Measurements from ENCODE around the gene SFT2D1. TPM values are rescaled to one million over a fixed set of nuclear protein-coding genes. Genes with fewer than 3 reads are reported as not detected.
"Not testable (repeated sequence)": the region's sequence is repeated elsewhere in the genome, so short reads cannot be mapped to it uniquely, and the experiment has no call there.

The SFT2D1 gene
- total RNA-seq, 1 experiment from 2014 or later: 40.2 TPM

GRCh38 chr6:166387642-166388289 is 45.4 kb upstream of the SFT2D1 start:
- peaks cover 11% of the 10 kb centered on the region in 2 experiments for H3K4me1 Mint-ChIP-seq
- peaks cover 3% of the 10 kb centered on the region; the same call in 1 of the 2 replicates for H3K4me1 ChIP-seq (ENCODE audit: insufficient read depth, low read length)

GRCh38 chr6:166387098-166387497 is 44.8 kb upstream of the SFT2D1 start:
- H3K4me1 Mint-ChIP-seq: peaks cover 11% of the 10 kb centered on the region in 2 experiments
- H3K79me1 ChIP-seq (ENCODE audit: insufficient read depth, low read depth, low read length, poor library complexity, severe bottlenecking); H3T11ph ChIP-seq (ENCODE audit: low read length); H3K18ac ChIP-seq (ENCODE audit: insufficient read length, low read depth, low read length); H2BK15ac ChIP-seq (ENCODE audit: low read depth, low read length); H2BK20ac ChIP-seq (ENCODE audit: low read depth, low read length, poor library complexity, severe bottlenecking); H3K9me3 ChIP-seq (ENCODE audit: control insufficient read depth, low read depth, low read length); H3K4ac ChIP-seq (ENCODE audit: low read depth, low read length); H3K4me2 ChIP-seq (ENCODE audit: insufficient read depth, insufficient read length, low read length); H3K27ac Mint-ChIP-seq; H3K23me2 ChIP-seq (ENCODE audit: insufficient read length, low read depth, low read length, poor library complexity, severe bottlenecking); H3K36me3 Mint-ChIP-seq (ENCODE audit: insufficient read depth in 1 of 3, low read depth in 3 of 3); H2BK12ac ChIP-seq (ENCODE audit: insufficient read length, low read depth, low read length); H2BK5ac ChIP-seq (ENCODE audit: insufficient read length, low read length); H2AK5ac ChIP-seq (ENCODE audit: insufficient read length, low read length); H4K5ac ChIP-seq (ENCODE audit: insufficient read length, low read depth, low read length); H2AFZ ChIP-seq (ENCODE audit: low read length); H3K4me1 ChIP-seq (ENCODE audit: insufficient read depth, low read length); H4K20me1 ChIP-seq (ENCODE audit: control insufficient read depth, insufficient read depth, insufficient read length); H3K14ac ChIP-seq (ENCODE audit: insufficient read depth, low read length); H3K27ac ChIP-seq (ENCODE audit: insufficient read length, low read depth, low read length); H3K9ac ChIP-seq (ENCODE audit: extremely low read depth, insufficient read length, low read length); H3K27me3 Mint-ChIP-seq (ENCODE audit: low read depth); H3K79me2 ChIP-seq (ENCODE audit: insufficient read depth, low read length); H3K4me3 Mint-ChIP-seq; H3K56ac ChIP-seq (ENCODE audit: insufficient read length, low read depth, low read length); H3K27me3 ChIP-seq (ENCODE audit: insufficient read depth, low read length); H3K23ac ChIP-seq (ENCODE audit: insufficient read length, low read depth, low read length); H3K9me3 Mint-ChIP-seq; H4K91ac ChIP-seq (ENCODE audit: insufficient read length, low read depth, low read length); H2BK120ac ChIP-seq (ENCODE audit: low read depth, low read length, poor library complexity, severe bottlenecking); DNase-seq; H4K8ac ChIP-seq (replicated peaks; ENCODE audit: insufficient read length, low read depth, low read length): not testable (repeated sequence)
- no CpG with 5 or more reads among the region's 9 CpGs for WGBS (ENCODE audit: extremely low coverage, insufficient read length, low lambda C conversion rate)

More at GRCh38 chr6:166387642-166388289, 45.4 kb upstream of the SFT2D1 start:
- H3K9me3 Mint-ChIP-seq: no peaks in the 10 kb centered on the region
- no peak overlapping the region for H3K18ac ChIP-seq (ENCODE audit: insufficient read length, low read depth, low read length)
- no peak overlapping the region for H2BK12ac ChIP-seq (ENCODE audit: insufficient read length, low read depth, low read length)
- no peak overlapping the region for H2BK15ac ChIP-seq (ENCODE audit: low read depth, low read length)
- H3K56ac ChIP-seq (ENCODE audit: insufficient read length, low read depth, low read length): no peak overlapping the region
- H2BK120ac ChIP-seq (ENCODE audit: low read depth, low read length, poor library complexity, severe bottlenecking): no peak overlapping the region
- no peak overlapping the region for H3K14ac ChIP-seq (ENCODE audit: insufficient read depth, low read length)
- no peak overlapping the region for H2AFZ ChIP-seq (ENCODE audit: low read length)
- H3K79me2 ChIP-seq (ENCODE audit: insufficient read depth, low read length): no peaks in the 10 kb centered on the region
- DNase-seq: no peak
- H2BK20ac ChIP-seq (ENCODE audit: low read depth, low read length, poor library complexity, severe bottlenecking): no peak overlapping the region
- H3K23ac ChIP-seq (ENCODE audit: insufficient read length, low read depth, low read length): no peak overlapping the region
- H3K36me3 Mint-ChIP-seq (ENCODE audit: insufficient read depth in 1 of 3, low read depth in 3 of 3): no peaks in the 10 kb centered on the region; a peak in 1 of 7 replicates
- no peak overlapping the region for H3K4me3 Mint-ChIP-seq
- no peak overlapping the region for H3K4ac ChIP-seq (ENCODE audit: low read depth, low read length)
- no peak overlapping the region for H2BK5ac ChIP-seq (ENCODE audit: insufficient read length, low read length)
- no peak overlapping the region for H3K27ac Mint-ChIP-seq
- no peak overlapping the region for H3K4me2 ChIP-seq (ENCODE audit: insufficient read depth, insufficient read length, low read length)
- H3K27ac ChIP-seq (ENCODE audit: insufficient read length, low read depth, low read length): no peak overlapping the region
- no peak for TF ChIP-seq CTCF (conservative IDR thresholded peaks at IDR 0.05)
- H4K20me1 ChIP-seq (ENCODE audit: control insufficient read depth, insufficient read depth, insufficient read length): no peaks in the 10 kb centered on the region
- no peak overlapping the region for H3T11ph ChIP-seq (ENCODE audit: low read length)
- no peak overlapping the region for H4K5ac ChIP-seq (ENCODE audit: insufficient read length, low read depth, low read length)
- H3K27me3 ChIP-seq (ENCODE audit: insufficient read depth, low read length): no peaks in the 10 kb centered on the region
- H3K9me3 ChIP-seq (ENCODE audit: control insufficient read depth, low read depth, low read length): no peaks in the 10 kb centered on the region
- no peak overlapping the region for H3K9ac ChIP-seq (ENCODE audit: extremely low read depth, insufficient read length, low read length)
- H3K27me3 Mint-ChIP-seq (ENCODE audit: low read depth): peaks cover 6% of the 10 kb centered on the region; the same call in 1 of the 2 replicates
- no peak overlapping the region for H4K91ac ChIP-seq (ENCODE audit: insufficient read length, low read depth, low read length)
- peaks cover 3% of the 10 kb centered on the region for H3K23me2 ChIP-seq (ENCODE audit: insufficient read length, low read depth, low read length, poor library complexity, severe bottlenecking)
- H4K8ac ChIP-seq (replicated peaks; ENCODE audit: insufficient read length, low read depth, low read length): no peak overlapping the region
- no peak overlapping the region for H2AK5ac ChIP-seq (ENCODE audit: insufficient read length, low read length)
- H3K79me1 ChIP-seq (ENCODE audit: insufficient read depth, low read depth, low read length, poor library complexity, severe bottlenecking): no peaks in the 10 kb centered on the region
- WGBS (ENCODE audit: extremely low coverage, insufficient read length, low lambda C conversion rate): no CpG with 5 or more reads among the region's 5 CpGs
